ENCODE results near the gene ZBED6.

DNA sequence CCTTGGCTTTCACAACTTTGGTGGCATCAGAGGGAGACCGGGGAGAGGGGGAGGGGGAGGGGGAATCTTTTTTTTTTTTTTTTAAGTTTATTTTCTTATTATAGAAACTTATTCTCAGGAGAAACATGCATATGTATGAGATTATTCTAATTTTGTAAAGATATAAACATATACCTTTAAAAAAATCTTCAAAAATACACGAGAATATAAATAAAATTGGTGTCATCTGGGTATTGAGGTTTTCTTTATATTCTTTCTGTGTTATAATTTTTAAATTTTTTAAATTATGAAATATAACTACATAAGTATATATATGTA, 47.1 kb downstream of the ZBED6 start:
- TF ChIP-seq POLR2A (IDR thresholded peaks at IDR 0.05; ENCODE audit: low read depth, low read length): no peak
- TF ChIP-seq POLR2AphosphoS5 (IDR thresholded peaks at IDR 0.05; ENCODE audit: low read depth, low read length): no peak
